Left lung (tissue), 14 donors: Measurements from ENCODE around the gene NEDD1. TPM values are rescaled to one million over a fixed set of nuclear protein-coding genes. Genes with fewer than 3 reads are reported as not detected.

ENCODE experiments used
- ATAC-seq: fragments of 200-7000 bp; cut with Tn5 transposase; one replicate; pipeline ENCODE4 v1.9.1; 2020; ENCODE audit warnings: moderate library complexity
- DNase-seq, 4 donors: peaks; one replicate each; pipeline ENCODE4 v3.0.0-alpha.2; 2013 to 2020
- H3K27ac ChIP-seq, 2 donors: fragments of 200-600 bp; sonication (generic) in 1 of 2; one replicate each; pipeline versions ENCODE4 v1.5.0 to v1.8.0; 2020 to 2021
- H3K27me3 ChIP-seq, 2 donors: fragments of 200-600 bp; sonication (generic) in 1 of 2; one replicate each; pipeline versions ENCODE4 v1.5.0 to v1.8.0; 2020 to 2021
- H3K36me3 ChIP-seq, 2 donors: fragments of 200-600 bp; sonication (generic) in 1 of 2; one replicate each; pipeline versions ENCODE4 v1.5.0 to v1.8.0; 2020 to 2021
- H3K4me1 ChIP-seq, 2 donors: fragments of 200-600 bp; one replicate each; pipeline ENCODE4 v1.8.0; 2021
- H3K4me3 ChIP-seq, 2 donors: fragments of 200-600 bp; sonication (generic) in 1 of 2; one replicate each; pipeline versions ENCODE4 v1.5.0 to v1.8.0; 2020 to 2021; ENCODE audit warnings: mild to moderate bottlenecking in 1 of 2
- H3K9me3 ChIP-seq, 2 donors: fragments of 200-600 bp; sonication (generic) in 1 of 2; one replicate each; pipeline versions ENCODE4 v1.5.0 to v1.8.0; 2020 to 2021
- intact Hi-C, 2 donors: fragments of 100-400 bp; cut with DNase I; formaldehyde crosslinking; loops; one replicate each; pipeline versions ENCODE4 v1.11.2 to v1.14.2; 2022
- long read RNA-seq, 12 donors: library from polyadenylated mRNA in 2 of 12; unstranded in 2 of 12; transcript quantifications; one replicate each; pipeline ENCODE4 v2.0.0 and lab custom pipeline, GENCODE V29; 2019 to 2026
- polyA plus RNA-seq, 6 donors: library from polyadenylated mRNA; unstranded; fragments of 120-200 nt; gene quantifications; one replicate each; pipeline ENCODE4 v1.2.1, GENCODE V29; 2013; ENCODE audit not compliant: insufficient read length in 6 of 6
- total RNA-seq, 2 donors: library from RNA; stranded (reverse); fragmentation: NEBNext Ultra II Directional; extraction: Animal tissue kit (Norgen Biotek cat#: 25700); gene quantifications; one replicate each; pipeline ENCODE4 v1.2.1, GENCODE V29; 2021
- TF ChIP-seq, protein P1 (sequence below), 2 donors: fragments of 200-600 bp; sonication (generic) in 1 of 2; IDR thresholded peaks; one replicate each; pipeline versions ENCODE4 v1.5.0 to v1.8.0; 2021; ENCODE audit warnings: antibody characterized with exemption in 2 of 2
- donor health status: DM: no; HTN: yes; CAD: no.
- donor health status: DM: no; HTN: no; CAD: no.

The NEDD1 gene, protein sequence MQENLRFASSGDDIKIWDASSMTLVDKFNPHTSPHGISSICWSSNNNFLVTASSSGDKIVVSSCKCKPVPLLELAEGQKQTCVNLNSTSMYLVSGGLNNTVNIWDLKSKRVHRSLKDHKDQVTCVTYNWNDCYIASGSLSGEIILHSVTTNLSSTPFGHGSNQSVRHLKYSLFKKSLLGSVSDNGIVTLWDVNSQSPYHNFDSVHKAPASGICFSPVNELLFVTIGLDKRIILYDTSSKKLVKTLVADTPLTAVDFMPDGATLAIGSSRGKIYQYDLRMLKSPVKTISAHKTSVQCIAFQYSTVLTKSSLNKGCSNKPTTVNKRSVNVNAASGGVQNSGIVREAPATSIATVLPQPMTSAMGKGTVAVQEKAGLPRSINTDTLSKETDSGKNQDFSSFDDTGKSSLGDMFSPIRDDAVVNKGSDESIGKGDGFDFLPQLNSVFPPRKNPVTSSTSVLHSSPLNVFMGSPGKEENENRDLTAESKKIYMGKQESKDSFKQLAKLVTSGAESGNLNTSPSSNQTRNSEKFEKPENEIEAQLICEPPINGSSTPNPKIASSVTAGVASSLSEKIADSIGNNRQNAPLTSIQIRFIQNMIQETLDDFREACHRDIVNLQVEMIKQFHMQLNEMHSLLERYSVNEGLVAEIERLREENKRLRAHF
- total RNA-seq, result 10 to 100 TPM; 16.0 to 22.1 TPM
- 10 to 100 TPM; 26.9 to 33.1 (median 30.0) TPM for polyA plus RNA-seq
- long read RNA-seq, donor 1, full-length matches to known transcripts, result 5 of 5 reads
- long read RNA-seq, donor 1, partial matches to known transcripts, result 0 of 5 reads
- long read RNA-seq, donor 1, other reads (novel, unspliced or antisense), result 0 of 5 reads
- long read RNA-seq, donor 2, partial matches to known transcripts, result 21 of 24 reads
- long read RNA-seq, donor 2, other reads (novel, unspliced or antisense), result 0 of 24 reads
- long read RNA-seq, donor 3, full-length matches to known transcripts, result 3 of 3 reads
- long read RNA-seq, donor 3, partial matches to known transcripts, result 0 of 3 reads
- long read RNA-seq, donor 3, other reads (novel, unspliced or antisense), result 0 of 3 reads
- long read RNA-seq, donor 4, partial matches to known transcripts, result 0 of 1 reads
- long read RNA-seq, donor 4, other reads (novel, unspliced or antisense), result 1 of 1 reads
- long read RNA-seq, donor 5, full-length matches to known transcripts, result 2 of 20 reads
- long read RNA-seq, donor 5, partial matches to known transcripts, result 18 of 20 reads
- long read RNA-seq, donor 5, other reads (novel, unspliced or antisense), result 0 of 20 reads
- long read RNA-seq, donor 6, full-length matches to known transcripts, result 4 of 4 reads
- long read RNA-seq, donor 6, partial matches to known transcripts, result 0 of 4 reads
- long read RNA-seq, donor 6, other reads (novel, unspliced or antisense), result 0 of 4 reads
- long read RNA-seq, donor 7, partial matches to known transcripts, result 0 of 2 reads
- long read RNA-seq, donor 7, other reads (novel, unspliced or antisense), result 0 of 2 reads
- long read RNA-seq, donor 8, full-length matches to known transcripts, result 3 of 3 reads
- long read RNA-seq, donor 8, partial matches to known transcripts, result 0 of 3 reads
- long read RNA-seq, donor 8, other reads (novel, unspliced or antisense), result 0 of 3 reads
- long read RNA-seq, donor 9, result 0 reads
- long read RNA-seq, donor 10, partial matches to known transcripts, result 1 of 1 reads
- long read RNA-seq, donor 10, other reads (novel, unspliced or antisense), result 0 of 1 reads
- long read RNA-seq, donor 11, full-length matches to known transcripts, result 3 of 11 reads
- long read RNA-seq, donor 11, partial matches to known transcripts, result 8 of 11 reads
- long read RNA-seq, donor 11, other reads (novel, unspliced or antisense), result 0 of 11 reads
- long read RNA-seq, donor 12, full-length matches to known transcripts, result 3 of 3 reads
- long read RNA-seq, donor 12, partial matches to known transcripts, result 0 of 3 reads
- long read RNA-seq, donor 12, other reads (novel, unspliced or antisense), result 0 of 3 reads

DNA sequence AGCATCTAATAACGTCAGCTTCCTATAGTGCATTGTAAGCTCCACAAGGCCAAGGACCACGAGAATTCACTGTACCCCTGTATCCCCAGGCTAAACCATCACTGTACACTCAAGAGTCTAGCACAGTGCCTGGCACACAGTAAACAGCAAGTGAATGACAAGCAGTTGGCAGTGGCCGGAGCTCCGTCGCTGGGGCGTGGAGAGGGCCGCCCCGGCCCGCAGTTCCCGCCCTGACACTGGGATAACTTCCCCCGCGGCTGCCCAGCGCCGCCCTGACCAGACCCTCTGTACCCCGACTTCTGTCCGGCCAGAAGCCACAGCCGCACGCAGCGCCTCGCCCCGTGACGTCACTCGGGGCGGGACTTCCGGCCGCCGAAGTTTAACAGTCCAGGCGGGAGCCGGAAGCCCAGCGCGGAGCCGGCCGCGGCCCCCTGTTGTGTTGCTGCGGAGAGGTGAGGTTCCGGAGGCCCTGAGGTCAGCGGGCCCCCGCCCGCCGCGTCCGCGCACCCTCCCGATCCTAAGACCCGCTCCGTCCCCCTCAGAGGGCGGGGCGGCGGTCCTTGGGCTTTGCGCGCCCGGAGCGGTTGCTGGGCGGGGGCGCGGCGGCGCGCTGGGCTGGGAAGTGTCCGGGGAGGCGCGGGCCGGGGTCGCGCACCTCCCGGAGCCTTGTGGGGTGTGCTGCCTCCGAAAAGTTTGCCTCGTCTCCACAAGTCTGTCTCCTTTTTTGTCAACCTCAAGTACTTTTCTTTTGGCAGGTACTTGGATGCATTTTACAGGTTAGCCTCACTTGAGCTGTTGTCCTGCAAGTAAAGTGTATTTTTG is at the start of gene NEDD1:
TSS of gene NEDD1 (plus strand) at position 409 of the 822 bp plus-strand sequence. CDS start 2,503 bp downstream, outside the sequence.
- H3K27ac ChIP-seq, result peak within 1 kb of the TSS; percentile 86 to 90
- TF ChIP-seq, protein P1, sequence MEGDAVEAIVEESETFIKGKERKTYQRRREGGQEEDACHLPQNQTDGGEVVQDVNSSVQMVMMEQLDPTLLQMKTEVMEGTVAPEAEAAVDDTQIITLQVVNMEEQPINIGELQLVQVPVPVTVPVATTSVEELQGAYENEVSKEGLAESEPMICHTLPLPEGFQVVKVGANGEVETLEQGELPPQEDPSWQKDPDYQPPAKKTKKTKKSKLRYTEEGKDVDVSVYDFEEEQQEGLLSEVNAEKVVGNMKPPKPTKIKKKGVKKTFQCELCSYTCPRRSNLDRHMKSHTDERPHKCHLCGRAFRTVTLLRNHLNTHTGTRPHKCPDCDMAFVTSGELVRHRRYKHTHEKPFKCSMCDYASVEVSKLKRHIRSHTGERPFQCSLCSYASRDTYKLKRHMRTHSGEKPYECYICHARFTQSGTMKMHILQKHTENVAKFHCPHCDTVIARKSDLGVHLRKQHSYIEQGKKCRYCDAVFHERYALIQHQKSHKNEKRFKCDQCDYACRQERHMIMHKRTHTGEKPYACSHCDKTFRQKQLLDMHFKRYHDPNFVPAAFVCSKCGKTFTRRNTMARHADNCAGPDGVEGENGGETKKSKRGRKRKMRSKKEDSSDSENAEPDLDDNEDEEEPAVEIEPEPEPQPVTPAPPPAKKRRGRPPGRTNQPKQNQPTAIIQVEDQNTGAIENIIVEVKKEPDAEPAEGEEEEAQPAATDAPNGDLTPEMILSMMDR (IDR thresholded peaks at IDR 0.05), result no peak
- H3K9me3 ChIP-seq, result no peaks in the 10 kb centered on the region
- intact Hi-C loops, result no loop called here
- DNase-seq (peak; percentile 86 to 98 (median 92)), ATAC-seq (peak; percentile 96)
- no peaks in the 10 kb centered on the region for H3K36me3 ChIP-seq
- H3K4me1 ChIP-seq, result peaks cover 0 to 43% of the 10 kb centered on the region in 2 donors
- H3K27me3 ChIP-seq, result no peaks in the 10 kb centered on the region
- H3K4me3 ChIP-seq, result peak within 1 kb of the TSS; percentile 71 to 73

DNA sequence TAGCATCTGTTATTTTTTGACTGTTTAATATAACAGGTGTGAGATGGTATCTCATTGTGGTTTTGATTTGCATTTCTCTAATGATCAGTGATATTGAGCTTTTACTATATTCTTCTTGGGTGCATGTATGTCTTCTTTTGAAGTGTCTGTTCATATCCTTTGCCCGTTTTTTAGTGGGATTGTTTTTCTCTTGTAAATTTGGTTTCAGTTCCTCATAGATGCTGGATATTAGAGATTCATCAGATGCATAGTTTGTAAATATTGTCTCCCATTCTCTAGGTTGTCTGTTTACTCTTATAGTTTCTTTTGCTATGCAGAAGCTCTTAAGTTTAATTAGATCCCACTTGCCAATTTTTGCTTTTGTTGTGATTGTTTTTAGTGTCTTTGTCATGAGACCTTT is 48.9 kb upstream of the NEDD1 start:
- Histone ChIP-seq H3K4me3 (no peak overlapping the region), H3K27ac (no peak overlapping the region), H3K36me3 (no peaks in the 10 kb centered on the region), H3K4me1 (no peaks in the 10 kb centered on the region), H3K27me3 (no peaks in the 10 kb centered on the region), H3K9me3 (peaks cover 0 to 5% of the 10 kb centered on the region in 2 donors)
- intact Hi-C loops, result no loop called here
- DNase-seq (no peak), ATAC-seq (no peak)
- TF ChIP-seq, protein P1 (IDR thresholded peaks at IDR 0.05), result no peak

DNA sequence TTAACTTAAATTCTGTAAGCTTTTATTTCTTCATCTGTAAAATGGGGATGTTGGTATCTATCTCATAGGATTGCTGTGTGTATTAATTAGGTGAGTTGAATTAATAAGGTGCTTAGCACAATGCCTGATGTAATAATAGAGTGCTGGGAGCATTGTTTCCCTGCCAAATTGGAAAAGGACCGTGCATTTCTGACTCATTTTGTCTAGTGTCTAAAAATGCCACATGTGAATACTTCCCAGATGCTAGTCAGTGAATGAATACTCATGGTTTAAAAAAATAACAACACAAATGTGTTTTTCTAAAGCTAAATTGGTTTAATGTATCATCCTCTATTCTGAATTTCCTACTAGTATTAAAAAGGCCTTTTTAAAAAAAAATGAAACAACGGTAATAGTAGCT is 45.4 kb upstream of the NEDD1 start:
- no peak for ATAC-seq
- Histone ChIP-seq H3K27ac (no peak overlapping the region), H3K4me3 (no peak overlapping the region), H3K9me3 (peaks cover 0 to 2% of the 10 kb centered on the region in 2 donors), H3K27me3 (peaks cover 0 to 3% of the 10 kb centered on the region in 2 donors), H3K4me1 (no peaks in the 10 kb centered on the region), H3K36me3 (no peaks in the 10 kb centered on the region)
- DNase-seq, result no peak
- intact Hi-C loops, result no loop called here
- TF ChIP-seq, protein P1 (IDR thresholded peaks at IDR 0.05), result no peak
